Muscle of back (tissue), 11 donors: ENCODE data around the gene LSM14B. TPM values are rescaled to one million over a fixed set of nuclear protein-coding genes. Genes with fewer than 3 reads are reported as not detected.

Experiments used
- DNase-seq, 3 donors: peaks; one replicate each; pipeline versions ENCODE4 v3.0.0 to v3.0.0-alpha.2; 2013
- polyA plus RNA-seq, 10 donors: library from polyadenylated mRNA; unstranded; fragments of 120-200 nt; gene quantifications; one replicate each; pipeline ENCODE4 v1.2.1, GENCODE V29; 2013; ENCODE audit not compliant: insufficient read length in 10 of 10

The LSM14B gene
- polyA plus RNA-seq, 10 donors, result 60.9 to 93.3 (median 79.6) TPM

DNA sequence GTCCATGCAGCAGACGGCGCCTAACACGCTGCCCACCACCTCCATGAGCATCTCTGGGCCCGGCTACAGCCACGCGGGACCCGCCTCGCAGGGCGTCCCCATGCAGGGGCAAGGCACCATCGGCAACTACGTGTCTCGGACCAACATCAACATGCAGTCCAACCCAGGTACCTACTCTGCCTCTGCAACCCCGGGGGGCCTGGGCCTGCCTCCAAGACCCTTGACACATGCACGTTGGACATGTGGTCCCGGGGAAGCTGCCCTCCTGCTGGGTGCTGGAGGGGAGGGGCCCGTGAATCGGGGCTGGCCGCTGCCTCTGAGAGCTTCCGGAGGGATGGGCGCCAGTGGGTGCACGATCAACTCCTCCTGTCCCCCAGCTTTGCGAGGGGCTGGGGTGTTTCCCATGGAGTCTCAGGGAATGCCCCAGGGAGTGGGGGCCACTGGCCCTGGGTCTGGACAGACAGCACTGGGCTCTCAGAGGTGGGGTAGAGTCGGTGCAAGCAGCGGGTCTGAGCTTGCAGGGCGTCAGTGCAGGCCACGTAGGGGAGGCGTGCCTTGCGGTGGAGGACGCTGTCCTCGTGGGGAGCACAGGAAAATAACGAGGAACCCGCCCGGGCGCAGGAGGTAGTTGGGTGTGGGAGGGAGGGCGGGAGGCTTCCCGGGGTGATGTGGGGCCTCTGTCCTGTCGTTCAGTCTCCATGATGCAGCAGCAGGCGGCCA is 40.6 kb downstream of the LSM14B start:
- DNase-seq, result no peak

DNA sequence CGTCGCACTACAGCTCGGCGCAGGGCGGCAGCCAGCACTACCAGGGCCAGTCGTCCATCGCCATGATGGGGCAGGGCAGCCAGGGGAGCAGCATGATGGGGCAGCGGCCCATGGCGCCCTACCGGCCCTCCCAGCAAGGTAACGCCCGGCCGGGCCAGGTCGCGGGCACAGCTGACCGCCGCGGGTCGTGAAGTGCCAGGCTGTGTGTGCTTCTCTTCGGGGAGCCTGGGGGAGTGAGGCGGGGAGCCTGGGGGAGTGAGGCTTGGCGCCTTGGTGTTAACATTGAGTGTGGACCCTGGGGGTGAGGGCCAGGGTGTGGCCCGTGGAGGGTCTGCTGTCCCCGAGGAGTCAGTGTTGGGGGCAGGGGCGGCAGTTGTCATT is 41.2 kb downstream of the LSM14B start:
- no peak for DNase-seq

DNA sequence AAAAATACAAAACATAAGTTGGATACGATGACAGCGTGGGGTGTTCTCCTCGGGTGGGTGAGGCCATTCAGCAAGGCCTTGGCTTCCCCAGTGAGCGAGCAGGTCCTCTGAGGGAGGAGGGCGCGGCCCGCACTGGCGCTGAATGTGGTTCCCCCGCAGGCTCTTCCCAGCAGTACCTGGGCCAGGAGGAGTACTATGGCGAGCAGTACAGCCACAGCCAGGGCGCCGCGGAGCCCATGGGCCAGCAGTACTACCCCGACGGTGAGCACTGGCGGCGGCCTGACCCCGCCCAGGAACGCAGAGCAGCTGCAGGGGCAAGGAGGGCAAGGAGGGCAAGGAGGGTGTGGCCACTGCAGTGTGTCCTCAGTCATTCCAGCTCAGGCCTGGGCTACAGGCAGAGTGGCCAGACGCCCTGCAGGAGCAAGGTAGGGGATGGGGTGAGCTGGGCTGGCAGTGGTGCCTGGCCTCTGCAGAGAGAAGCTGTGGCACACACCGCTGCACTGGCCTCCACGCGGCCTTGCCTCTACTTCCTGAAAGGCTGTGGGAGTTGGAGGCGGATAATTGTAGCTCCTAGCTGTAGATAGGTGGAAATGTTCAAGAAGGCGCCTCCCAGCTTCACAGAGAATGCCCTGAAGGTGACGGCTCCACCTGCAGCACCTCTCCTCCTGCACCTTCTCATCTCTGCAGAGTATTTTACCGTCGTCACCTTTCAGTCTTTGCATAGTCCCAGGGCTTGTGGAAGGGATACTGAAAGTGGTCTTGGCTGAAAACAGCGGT is 41.9 kb downstream of the LSM14B start:
- no peak for DNase-seq

DNA sequence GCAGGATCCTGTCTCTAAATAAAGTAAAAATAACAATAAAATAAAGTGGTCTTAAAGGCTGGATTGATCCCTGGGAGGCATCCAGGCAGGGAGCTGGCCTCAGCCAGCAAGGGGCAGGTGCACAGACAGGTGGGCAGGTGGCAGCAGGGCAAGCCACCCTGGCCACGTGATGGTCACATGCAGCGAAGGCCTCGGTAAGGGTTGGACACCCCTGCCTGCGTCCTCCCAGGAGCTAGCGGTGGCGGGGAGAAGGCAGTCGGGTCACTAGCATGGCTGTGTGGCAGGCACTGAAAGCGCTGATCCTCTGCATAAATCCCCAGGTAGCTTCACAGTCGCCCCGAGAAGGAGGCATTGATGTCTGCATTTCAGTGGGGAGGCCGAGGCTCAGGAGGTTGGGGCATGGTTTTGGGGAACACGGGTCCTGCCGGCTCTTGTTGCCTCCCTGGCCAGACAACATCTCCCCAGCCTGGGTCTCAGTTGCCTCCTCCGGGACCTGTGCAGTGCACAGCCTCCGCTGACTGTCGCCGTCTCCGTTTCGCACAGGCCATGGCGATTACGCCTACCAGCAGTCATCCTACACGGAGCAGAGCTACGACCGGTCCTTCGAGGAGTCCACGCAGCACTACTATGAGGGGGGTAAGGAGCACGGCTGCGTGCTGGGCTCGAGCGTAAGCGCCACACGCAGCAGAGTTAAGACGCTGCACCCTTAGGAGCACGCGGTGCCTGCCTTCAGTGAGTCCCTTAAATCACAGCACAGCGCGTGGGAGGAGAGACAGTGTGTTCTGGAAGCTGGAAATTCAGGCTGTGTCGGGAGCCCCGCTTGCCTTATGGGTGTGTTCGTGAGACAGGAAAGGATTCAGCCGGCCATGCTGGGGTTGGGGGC is 42.8 kb downstream of the LSM14B start:
- DNase-seq, result no peak

DNA sequence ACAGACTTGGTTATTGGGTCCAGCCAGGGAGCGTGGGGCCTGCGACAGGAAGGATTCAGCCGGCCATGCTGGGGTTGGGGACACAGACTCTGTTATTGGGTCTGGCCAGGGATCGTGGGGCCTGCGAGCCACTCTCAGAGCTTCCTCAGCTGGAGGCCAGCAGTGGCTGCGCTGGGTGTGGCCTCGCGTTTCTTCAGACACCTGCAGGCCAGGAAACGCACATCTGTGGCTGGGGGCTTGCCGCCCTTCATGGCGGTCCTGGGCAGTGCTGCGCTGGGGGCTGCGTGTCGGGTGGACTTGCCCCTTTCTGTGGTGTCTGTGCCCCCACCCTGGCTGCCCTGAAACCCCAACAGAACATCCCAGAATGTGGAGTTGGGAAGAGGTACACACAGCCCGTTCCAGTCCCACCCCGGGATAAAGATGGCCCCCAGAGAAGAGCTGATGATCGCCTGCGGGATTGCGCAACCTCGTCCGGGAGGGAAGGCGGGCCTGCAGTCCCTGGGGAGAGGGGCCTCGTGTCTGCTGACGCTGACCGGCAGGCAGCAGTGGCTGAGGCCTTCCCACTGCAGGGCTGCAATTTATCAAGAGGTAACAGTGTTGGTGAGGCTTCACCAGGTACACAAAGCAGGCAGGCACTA is 43.6 kb downstream of the LSM14B start:
- no peak for DNase-seq

DNA sequence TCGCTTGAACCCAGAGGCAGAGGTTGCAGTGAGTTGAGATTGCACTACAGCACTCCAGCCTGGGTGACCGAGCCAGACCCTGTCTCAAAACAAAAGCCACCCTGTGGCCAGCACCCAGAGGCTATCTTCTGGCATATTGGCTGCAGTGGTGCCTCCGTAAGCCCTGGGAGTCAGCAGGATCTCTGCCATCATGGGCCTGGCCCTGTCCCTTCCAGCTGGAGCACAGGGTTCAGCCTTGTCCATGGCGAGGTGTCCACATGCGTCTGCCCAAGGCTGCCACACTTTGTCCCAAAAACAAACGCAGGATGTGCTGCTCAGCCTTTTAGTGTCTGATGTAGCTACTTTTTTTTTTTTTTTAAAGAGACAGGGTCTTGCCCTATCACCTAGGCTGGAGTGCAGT is 45.2 kb downstream of the LSM14B start:
- no peak for DNase-seq

DNA sequence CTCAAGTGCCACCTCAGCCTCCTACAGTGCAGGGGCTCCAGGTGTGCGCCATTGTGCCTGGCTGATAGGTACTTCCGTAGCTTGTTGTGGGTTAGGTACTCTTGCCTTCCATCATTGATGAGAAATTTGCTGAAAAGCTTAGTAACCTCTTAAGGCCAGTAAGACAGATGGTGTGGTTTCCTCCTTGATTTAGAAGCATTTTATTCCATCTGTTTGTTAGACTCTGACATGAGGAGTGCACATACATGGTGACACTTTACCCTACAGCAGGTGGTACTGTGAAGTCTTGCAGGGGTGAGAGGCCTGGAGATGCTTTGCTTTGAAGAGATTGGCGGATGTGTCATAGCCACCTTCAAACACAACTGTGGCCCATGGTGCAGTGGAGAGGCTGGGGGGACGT is 45.8 kb downstream of the LSM14B start:
- no peak for DNase-seq

DNA sequence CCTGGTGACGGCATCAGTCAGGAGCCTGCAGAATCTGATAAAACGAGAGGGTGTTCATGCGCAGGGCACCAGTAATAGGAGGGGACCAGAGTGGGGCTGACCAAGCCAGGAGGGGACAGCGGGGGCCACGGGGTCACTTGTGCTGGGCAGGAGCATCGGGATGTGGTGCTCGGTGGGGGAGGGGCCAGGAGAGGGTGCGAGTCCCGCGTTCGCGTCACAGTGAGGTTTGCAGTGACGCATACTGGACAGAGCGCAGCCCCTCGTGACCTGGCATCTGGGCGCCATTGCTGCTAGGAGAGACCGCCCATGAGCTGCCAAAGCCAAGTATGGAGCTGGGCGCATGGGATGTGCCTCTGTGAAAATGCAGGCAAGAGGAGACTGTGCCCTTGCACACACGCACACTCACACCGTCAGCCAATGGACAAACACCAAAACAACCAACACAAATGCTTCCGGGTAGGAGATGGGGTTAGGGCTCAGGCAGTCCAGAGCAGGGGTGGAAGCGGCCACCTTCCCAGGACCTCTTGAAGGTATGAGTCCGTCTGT is 46.7 kb downstream of the LSM14B start:
- DNase-seq, result no peak

DNA sequence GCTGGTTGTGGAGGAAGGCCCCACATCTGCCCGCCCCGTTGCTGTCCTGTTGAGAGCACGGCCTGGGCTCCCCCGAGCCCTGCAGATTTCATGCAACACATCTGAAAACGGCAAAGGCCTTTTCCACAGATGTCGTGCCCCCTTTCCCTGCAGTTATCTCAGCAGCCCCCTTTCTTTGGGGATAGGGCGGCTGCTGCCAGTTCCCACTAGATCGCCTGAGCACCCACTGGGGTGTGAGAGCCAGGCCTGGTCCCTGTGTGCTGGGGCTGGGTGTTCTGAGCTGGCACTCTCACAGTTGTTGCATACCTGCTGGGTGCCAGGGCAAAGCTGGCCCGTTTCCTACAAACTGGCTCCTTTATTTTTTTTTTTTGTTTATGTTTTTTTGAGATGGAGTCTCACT is 48.3 kb downstream of the LSM14B start:
- no peak for DNase-seq

DNA sequence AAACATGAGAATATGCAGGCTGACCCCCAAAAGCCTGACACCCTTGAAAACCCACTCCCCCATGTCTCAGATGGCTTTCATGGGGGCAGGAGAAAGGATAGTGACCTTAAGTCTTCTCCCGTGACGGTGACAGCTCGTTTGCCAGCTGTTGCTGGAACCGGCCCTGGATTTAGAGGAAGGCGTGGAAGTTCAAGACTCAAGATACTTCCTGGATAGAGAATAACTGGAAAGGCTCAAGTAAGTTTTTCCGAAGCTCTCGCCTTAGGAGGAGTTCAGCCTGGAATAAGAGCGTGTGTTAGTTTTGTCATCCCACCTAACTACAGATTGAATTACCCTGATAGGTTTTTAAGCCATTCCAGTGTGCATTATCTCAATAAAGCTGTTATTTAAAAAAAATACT is 49.0 kb downstream of the LSM14B start:
- no peak for DNase-seq

DNA sequence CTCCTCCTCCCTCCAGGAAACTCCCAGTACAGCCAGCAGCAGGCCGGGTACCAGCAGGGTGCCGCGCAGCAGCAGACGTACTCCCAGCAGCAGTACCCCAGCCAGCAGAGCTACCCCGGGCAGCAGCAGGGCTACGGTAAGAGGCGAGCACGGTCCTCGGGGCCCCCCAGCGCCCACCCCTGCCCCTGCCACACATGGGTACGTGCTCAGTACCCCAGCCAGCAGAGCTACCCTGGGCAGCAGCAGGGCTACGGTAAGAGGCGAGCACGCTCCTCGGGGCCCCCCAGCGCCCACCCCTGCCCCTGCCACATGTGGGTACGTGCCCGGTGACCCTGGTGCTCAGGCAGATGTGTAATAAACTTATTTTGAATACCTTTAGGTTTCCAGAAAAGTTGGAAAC is 50.4 kb downstream of the LSM14B start:
- DNase-seq, result no peak

DNA sequence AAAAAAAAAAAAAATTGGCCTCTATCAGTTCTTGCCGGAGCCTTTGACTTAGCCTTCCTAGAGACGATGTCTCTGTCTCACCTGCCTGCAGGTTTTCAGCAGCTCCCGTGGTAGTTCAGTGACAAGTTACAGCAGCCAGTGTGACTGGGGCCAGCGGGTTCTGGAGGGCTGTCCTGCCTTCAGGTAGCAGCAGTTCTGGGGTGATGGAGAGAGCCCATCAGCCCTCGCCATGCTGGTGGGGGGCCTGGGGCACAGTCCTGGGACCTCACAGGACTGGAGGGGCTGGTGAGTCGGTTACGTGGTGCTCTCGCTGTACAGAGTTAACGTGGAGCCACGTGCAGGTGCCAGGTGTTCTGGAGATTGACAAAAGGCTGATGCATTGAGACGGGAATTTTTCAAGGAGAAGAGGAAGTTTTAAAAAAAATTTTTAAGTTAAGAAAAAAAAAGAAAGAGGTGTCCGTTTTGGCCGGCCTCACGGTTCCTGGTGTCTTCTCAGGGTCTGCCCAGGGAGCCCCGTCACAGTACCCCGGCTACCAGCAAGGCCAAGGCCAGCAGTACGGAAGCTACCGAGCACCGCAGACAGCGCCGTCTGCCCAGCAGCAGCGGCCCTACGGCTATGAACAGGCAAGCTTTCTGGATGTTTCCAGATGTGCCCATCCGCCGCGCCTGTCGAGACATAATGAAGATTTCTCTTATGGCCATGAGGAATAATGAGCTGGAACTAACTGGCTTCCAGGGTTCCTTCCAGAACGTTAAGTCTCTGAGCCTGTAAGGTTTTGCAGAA is 51.9 kb downstream of the LSM14B start:
- no peak for DNase-seq

DNA sequence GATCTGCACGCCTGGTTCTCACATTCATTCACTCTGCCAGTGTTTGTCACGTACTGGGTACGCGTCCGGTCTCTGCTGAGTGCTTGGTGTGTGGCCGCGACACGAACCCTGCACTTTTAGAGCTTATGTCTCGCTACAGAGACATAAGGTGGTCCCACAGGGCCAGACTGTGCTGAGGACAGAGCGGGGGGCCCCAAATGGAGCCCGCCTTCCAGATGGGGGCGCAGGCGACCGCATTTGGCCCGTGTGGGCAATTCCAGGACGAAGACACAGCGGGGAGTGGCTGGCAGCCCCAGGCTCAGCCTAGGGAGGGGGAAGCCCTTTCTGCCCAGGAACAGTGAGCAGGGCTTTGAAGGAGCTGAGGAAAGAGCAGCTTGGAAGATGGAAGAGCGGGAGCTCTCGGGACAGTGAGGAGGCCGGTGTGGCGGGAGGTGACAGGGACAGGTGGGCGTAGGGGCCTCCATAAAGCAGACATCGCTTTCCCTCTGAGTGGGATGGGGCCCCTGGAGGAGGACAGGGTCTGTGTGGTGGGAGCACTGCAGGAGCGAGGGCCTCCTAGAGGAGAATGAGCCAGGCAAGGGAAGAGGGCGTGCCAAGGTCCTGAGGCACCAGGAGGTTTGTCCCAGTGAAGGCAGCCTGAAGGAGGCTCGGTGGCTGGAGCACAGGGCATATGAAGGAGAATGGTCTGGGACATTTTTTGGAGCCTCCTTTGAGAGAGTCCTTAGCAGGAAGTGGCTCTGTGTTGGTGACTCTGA is 52.8 kb downstream of the LSM14B start:
- no peak for DNase-seq

DNA sequence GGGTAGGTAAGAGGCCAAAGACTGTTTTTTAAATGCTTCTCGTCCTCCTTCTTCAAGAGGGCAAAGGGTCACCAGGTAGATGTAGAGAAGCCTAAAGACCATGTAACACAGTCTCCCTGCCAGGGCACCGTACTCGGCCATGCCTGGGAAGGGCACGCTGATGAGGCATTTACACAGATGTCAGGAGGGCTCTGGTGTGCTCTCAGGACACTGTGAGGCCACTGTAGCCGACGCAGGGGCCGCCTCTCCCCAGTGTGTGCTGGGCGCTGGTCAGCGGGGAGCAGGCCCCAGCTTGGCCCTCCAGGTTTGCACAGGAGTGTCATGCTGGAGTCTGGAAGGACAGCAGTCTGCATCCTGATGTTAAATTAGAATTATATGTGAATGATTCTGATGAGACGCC is 53.4 kb downstream of the LSM14B start:
- no peak for DNase-seq

DNA sequence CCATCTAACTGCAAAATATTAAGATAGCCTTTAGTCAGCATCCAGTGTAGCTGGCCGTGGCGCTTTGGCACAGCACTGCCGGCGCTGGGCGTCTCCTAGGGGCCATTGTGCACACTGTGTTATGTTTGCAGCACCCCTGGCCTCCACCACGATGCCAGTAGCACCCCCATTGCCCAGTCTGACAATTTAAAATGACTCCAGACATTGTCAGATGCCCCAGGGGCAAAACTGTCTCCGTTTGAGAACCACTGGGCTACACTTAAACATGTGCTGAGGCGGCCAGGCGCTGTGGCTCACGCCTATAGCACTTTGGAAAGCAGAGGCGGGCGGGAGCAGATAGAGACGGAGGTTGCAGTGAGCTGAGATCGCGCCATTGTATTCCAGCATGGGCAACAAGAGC is 54.6 kb downstream of the LSM14B start:
- no peak for DNase-seq

DNA sequence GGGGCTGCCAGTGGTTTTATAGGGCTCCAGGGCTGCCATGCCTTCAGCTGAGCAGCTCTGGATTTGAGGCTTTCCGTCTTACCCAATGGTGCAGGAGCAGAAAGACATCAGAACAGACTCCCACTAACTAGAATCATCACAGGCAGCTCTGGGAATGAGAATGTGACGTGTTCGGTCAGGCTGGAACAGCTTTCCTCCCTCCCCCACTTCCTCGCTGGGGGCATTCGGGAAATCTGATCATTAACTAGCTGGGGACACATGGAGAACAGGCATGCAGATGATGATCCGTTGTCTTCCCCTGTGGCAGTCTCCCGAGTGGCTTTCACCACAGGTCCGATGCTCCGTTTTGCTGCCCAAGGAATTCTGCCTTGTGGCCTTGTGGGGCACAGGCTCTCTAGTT is 55.0 kb downstream of the LSM14B start:
- no peak for DNase-seq

DNA sequence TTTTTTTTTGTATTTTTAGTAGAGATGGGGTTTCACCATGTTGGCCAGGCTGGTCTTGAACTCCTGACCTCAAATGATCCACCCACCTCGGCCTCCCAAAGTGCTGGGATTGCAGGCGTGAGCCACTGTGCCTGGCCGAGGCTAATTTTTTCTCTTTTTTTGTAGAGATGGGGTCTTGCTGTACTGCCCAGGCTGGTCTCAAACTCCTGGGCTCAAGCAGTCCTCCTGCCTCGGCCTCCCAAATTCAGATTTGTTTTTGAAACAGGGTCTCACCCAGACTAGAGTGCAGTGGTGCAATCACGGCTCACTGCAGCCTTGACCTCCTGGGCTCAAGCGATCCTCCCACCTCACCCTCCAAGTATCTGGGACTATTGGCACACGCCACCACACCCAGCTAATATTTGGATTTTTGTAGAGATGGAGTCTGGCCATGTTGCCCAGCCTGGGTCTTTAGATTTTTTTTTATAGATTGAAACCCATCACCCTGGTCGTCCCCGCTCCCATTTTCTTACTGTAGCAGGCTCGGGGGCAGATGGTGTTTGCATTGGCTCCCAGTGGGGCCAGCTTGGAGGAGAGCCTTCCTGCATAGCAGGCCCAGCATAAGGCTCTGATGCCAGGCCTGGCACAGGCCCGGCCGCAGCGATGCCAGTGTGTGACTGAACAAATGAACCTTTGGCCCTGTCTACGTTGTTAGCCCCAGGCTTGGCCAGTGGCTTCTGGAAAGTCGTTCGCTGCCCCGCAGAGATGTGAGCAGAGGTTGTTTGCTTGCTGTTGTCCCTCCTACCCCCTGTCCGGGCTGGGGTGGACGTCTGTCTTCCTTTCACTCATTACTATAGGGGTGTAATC is 56.3 kb downstream of the LSM14B start:
- no peak for DNase-seq

DNA sequence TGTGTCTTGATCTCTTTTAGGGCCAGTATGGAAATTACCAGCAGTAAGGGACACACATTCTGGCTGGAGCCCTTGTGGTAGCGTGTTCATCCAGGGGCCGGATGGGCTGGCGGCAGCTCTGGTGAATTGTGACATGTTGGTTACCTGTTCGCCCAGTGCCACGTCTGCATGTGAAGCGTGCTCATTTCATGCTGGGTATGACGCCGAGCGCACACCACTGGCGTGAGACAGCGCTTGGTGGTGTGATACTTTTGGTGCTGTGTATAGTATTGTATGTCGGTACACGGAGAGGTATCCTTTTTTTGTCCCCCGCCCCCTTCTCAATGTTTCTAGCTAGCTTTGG is 56.9 kb downstream of the LSM14B start:
- no peak for DNase-seq

DNA sequence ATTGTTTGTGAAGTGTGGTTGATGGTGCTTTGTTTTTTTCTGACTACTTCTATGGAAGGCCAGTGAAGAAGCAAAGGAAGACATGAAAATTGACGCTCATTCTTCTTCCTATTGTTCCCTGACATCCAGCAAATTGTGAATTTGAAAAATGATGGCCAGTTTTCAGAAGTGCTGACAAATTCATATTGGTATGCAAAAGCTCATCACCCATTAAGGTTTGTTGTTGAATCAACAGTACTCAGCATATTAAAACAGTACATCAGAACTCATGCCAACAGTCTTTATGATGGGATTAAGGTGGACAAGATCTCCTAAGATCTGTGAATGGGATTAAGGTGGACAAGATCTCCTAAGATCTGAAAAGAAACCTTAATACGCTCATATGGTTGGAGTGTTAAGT is 59.5 kb downstream of the LSM14B start:
- no peak for DNase-seq
